NCI-H2107 treated with DMSO at 0.1 percent for 48 hours (cell line): ENCODE measurements around the gene AOC2.

Experiments used
- DNase-seq: peaks from one replicate; lab custom pipeline; 2025; ENCODE audit not compliant: unreplicated experiment; lab: John Stamatoyannopoulos, UW

AOC2 gene

GRCh38 chr17:42844271-42844670, at the start of gene AOC2:
TSS of gene AOC2 (plus strand) at chr17:42844580. CDS start at chr17:42844627, 47 bp downstream.
- DNase-seq, result no peak

- DNase-seq, result no peak
Measured at GRCh38 chr17:42795061-42795460, 49.3 kb upstream of the AOC2 start.

GRCh38 chr17:42795465-42795864, 48.9 kb upstream of the AOC2 start:
- DNase-seq, result no peak

GRCh38 chr17:42796066-42796758, 48.2 kb upstream of the AOC2 start:
- DNase-seq, result no peak

- no peak for DNase-seq
Measured at GRCh38 chr17:42797067-42798007, 47.0 kb upstream of the AOC2 start.

- DNase-seq, result no peak
Measured at GRCh38 chr17:42798011-42798382, 46.4 kb upstream of the AOC2 start.

GRCh38 chr17:42798383-42799380, 45.7 kb upstream of the AOC2 start, which contains the start of the genes CNTD1 and COA3:
TSS of gene CNTD1 (plus strand) at chr17:42798861. CDS start at chr17:42799068, 207 bp downstream.
TSS of gene COA3 (minus strand) at chr17:42798704. CDS start at chr17:42798681, 23 bp downstream.
- DNase-seq, result peak; percentile 33

GRCh38 chr17:42803074-42803883, 41.1 kb upstream of the AOC2 start:
- no peak for DNase-seq

- DNase-seq, result no peak
Measured at GRCh38 chr17:42804918-42805367, 39.4 kb upstream of the AOC2 start.

- no peak for DNase-seq
Measured at GRCh38 chr17:42806249-42806648, 38.1 kb upstream of the AOC2 start.

GRCh38 chr17:42809250-42809649, 35.1 kb upstream of the AOC2 start:
- DNase-seq, result no peak

GRCh38 chr17:42814633-42815399, 29.6 kb upstream of the AOC2 start:
- DNase-seq, result peak; percentile 29

- DNase-seq, result no peak
Measured at GRCh38 chr17:42817866-42818265, 26.5 kb upstream of the AOC2 start.

GRCh38 chr17:42818379-42818778, 26.0 kb upstream of the AOC2 start:
- DNase-seq, result no peak

GRCh38 chr17:42819939-42820535, 24.3 kb upstream of the AOC2 start:
- peak; percentile 39 for DNase-seq

GRCh38 chr17:42821176-42821575, 23.2 kb upstream of the AOC2 start:
- DNase-seq, result no peak

- DNase-seq, result no peak
Measured at GRCh38 chr17:42827472-42827871, 16.9 kb upstream of the AOC2 start.

GRCh38 chr17:42830971-42831370, 13.4 kb upstream of the AOC2 start:
- DNase-seq, result no peak
